ENCODE results near the gene TNFRSF19.

DNA sequence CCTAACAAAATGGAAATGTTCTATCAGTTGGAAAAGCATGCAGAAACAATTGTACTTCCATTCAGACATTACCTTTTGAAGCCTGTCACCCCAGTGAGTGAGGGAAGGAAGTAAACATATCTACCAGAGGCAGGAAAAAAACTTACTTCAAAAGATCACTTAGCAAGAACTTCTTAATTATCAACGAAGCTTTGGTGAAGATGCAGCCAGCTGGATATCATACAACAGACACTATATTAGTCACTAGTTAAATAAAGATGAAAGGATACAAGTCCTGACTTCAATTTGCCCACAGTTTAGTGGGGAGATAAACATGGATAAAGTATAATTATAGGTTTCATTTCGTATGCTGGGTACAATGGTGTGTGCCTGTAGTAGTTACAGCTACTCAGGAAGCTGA is 148.8 kb downstream of the TNFRSF19 start:
- no peak for TF ChIP-seq EZH2 (IDR thresholded peaks at IDR 0.05)
- TF ChIP-seq POLR2AphosphoS5 (IDR thresholded peaks at IDR 0.05; ENCODE audit: borderline replicate concordance, low read depth, low read length): no peak
